K562 (cell line): ENCODE data around the gene NTSR1. TPM values are rescaled to one million over a fixed set of nuclear protein-coding genes. Genes with fewer than 3 reads are reported as not detected.
A peak's percentile ranks its signal among the peaks of the same experiment; 100 is the strongest.

Experiments
- BCOR ChIP-seq: fragments of 450-650 bp; IDR thresholded peaks from 2 replicates; pipeline ENCODE4 v1.6.1; 2016
- DPF2 ChIP-seq: fragments of 450-650 bp; IDR thresholded peaks from 2 replicates; pipeline ENCODE4 v1.6.1; 2016
- FOXO4 ChIP-seq: fragments of 450-650 bp; formaldehyde crosslinking; IDR thresholded peaks from 2 replicates; pipeline ENCODE4 v1.4.0; 2020; ENCODE audit warnings: mild to moderate bottlenecking, moderate library complexity
- JUN ChIP-seq, 2 experiments: sonication (generic) in 1 of 2; formaldehyde crosslinking in 1 of 2; IDR thresholded peaks; 2 replicates each; pipeline versions ENCODE4 v1.6.1 to v1.8.0; 2012 to 2022; ENCODE audit warnings: borderline replicate concordance in 2 of 2, mild to moderate bottlenecking in 2 of 2, improper control_type of control experiment in 1 of 2, low read depth in 1 of 2, low read length in 1 of 2, missing genetic modification reagents in 1 of 2
- KLF10 ChIP-seq: fragments of 250-450 bp; sonication (Bioruptor Pico); IDR thresholded peaks from 2 replicates; pipeline ENCODE4 v1.6.1; 2021; ENCODE audit warnings: matching md5 sums
- RBFOX2 ChIP-seq: fragments of 200-400 bp; formaldehyde crosslinking; IDR thresholded peaks from 2 replicates; pipeline ENCODE4 v1.6.1; 2017; ENCODE audit warnings: low read depth, mild to moderate bottlenecking, low read length, moderate library complexity
- RBM14 ChIP-seq: fragments of 200-400 bp; formaldehyde crosslinking; IDR thresholded peaks from 2 replicates; pipeline ENCODE4 v1.6.1; 2018; ENCODE audit warnings: low read depth, mild to moderate bottlenecking, low read length, moderate library complexity, borderline replicate concordance; ENCODE audit not compliant: insufficient read depth
- RREB1 ChIP-seq: fragments of 250-450 bp; sonication (Bioruptor Pico); IDR thresholded peaks from 2 replicates; pipeline ENCODE4 v1.4.0; 2020
- SP2 ChIP-seq: IDR thresholded peaks from 2 replicates; pipeline ENCODE4 v1.6.1; 2011; ENCODE audit warnings: mild to moderate bottlenecking, low read depth, low read length, moderate library complexity; ENCODE audit not compliant: poor library complexity, severe bottlenecking; ENCODE audit errors: extremely low read depth
- TAL1 ChIP-seq: fragments of 450-650 bp; IDR thresholded peaks from 2 replicates; pipeline ENCODE4 v1.6.1; 2016; ENCODE audit warnings: mild to moderate bottlenecking
- TEAD1 ChIP-seq, 2 experiments: fragments of 450-650 bp in 1 of 2; sonication (generic) in 1 of 2; formaldehyde crosslinking; IDR thresholded peaks; 2 replicates each; pipeline versions ENCODE4 v1.4.0 to v1.8.0; 2020 to 2022; ENCODE audit warnings: mild to moderate bottlenecking in 2 of 2, missing genetic modification reagents in 1 of 2
- ZBTB17 ChIP-seq: fragments of 450-650 bp; formaldehyde crosslinking; IDR thresholded peaks from 2 replicates; pipeline ENCODE4 v1.4.0; 2020; ENCODE audit warnings: mild to moderate bottlenecking
- ZNF23 ChIP-seq: fragments of 250-450 bp; sonication (Bioruptor Pico); IDR thresholded peaks from 2 replicates; pipeline ENCODE4 v1.4.0; 2020; ENCODE audit warnings: mild to moderate bottlenecking
- ZNF239 ChIP-seq: fragments of 250-450 bp; sonication (Bioruptor Pico); IDR thresholded peaks from 2 replicates; pipeline ENCODE4 v1.4.0; 2020; ENCODE audit warnings: mild to moderate bottlenecking
- ZNF280A ChIP-seq: fragments of 450-650 bp; IDR thresholded peaks from 2 replicates; pipeline ENCODE4 v1.6.1; 2018; ENCODE audit warnings: mild to moderate bottlenecking, low read depth; ENCODE audit not compliant: partially characterized antibody
- ZNF507 ChIP-seq: conservative IDR thresholded peaks from 2 replicates; pipeline ENCODE4 v1.6.1; 2017; ENCODE audit warnings: missing genetic modification characterization, missing compliant biosample characterization
- ZNF561 ChIP-seq: fragments of 450-650 bp; formaldehyde crosslinking; conservative IDR thresholded peaks from 2 replicates; pipeline ENCODE4 v1.4.0; 2020; ENCODE audit warnings: mild to moderate bottlenecking, moderate library complexity
- polyA plus RNA-seq, 8 experiments: library from polyadenylated mRNA; depleted of rRNA in 4 of 8; stranded (reverse) in 5 of 8; unstranded in 3 of 8; fragments of >200 nt; fragmentation: Nextera tagmentation in 2 of 8; fragmentation: Illumina TruSeq in 1 of 8; extraction: Ambion mirVana in 2 of 8; extraction: Trizol in 1 of 8; gene quantifications; 2 replicates each; pipeline versions ENCODE4 v1.2.1 to v1.2.3, GENCODE V29; 2011 to 2014; ENCODE audit warnings: inconsistent platforms in 1 of 8, missing spikeins in 1 of 8
- total RNA-seq, 7 experiments: library from RNA; depleted of rRNA in 6 of 7; stranded (reverse); fragments of >200 nt in 6 of 7; fragmentation: Illumina TruSeq in 2 of 7; extraction: Trizol in 2 of 7; gene quantifications; 2 replicates each; pipeline versions ENCODE4 v1.2.1 to v1.2.3, GENCODE V29; 2011 to 2021; ENCODE audit warnings: low replicate concordance in 1 of 7
- TF ChIP-seq, protein P1 (sequence below): fragments of 250-450 bp; sonication (Bioruptor Pico); IDR thresholded peaks from 2 replicates; pipeline ENCODE4 v1.9.0; 2021; ENCODE audit warnings: mild to moderate bottlenecking

NTSR1 gene
- total and polyA plus RNA-seq, 9 of the 15 experiments (the other 6 are each of a cell fraction or from before 2014, with no cell fraction given): 0.04 to 0.40 (median 0.13) TPM; not detected in 3

DNA sequence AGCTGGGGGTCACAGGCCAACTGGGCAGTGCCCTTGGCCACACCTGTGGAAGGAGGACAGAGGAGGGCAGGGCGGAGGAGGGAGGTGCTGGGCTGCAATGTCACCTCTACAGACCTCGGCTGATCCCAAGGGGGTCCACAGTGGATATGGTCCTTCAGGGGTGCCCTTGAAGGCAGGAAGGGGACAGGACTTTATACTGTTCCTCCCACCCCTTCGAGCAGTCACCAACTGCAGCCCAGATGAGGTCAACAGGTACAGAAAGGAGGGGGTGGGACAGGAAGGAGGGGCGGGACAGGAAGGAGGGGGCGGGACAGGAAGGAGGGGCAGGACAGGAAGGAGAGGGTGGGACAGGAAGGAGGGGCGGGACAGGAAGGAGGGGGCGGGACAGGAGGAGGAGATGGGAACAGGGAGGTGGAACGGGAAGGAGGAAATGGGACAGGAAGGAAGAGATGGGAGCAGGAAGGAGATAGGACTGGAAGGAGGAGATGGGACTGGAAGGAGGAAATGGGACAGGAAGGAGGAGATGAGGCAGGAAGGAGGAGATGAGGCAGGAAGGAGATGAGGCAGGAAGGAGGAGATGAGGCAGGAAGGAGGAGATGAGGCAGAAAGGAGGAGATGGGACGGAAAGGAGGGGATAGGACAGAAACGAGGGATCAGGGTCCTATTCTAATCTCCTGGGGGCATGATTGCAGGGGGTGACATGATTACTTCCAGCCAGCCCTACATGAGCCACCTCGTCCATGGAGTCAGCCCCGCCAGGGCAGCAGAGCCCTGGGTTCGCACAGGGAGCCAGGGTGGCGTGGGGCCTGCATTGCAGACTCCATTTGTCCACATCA lies 68.3 kb downstream of the NTSR1 start (continued):
- TF ChIP-seq RREB1 (CRISPR knock-in tag) (no peak), RBFOX2 (no peak; the same call in 1 of the 2 replicates), ZBTB17 (CRISPR knock-in tag) (no peak), ZNF507 (tag) (no peak), BCOR (0 out of 2 replicates have a peak, but pooled peaks have one; percentile 4), DPF2 (peak; percentile 75), ZNF561 (no peak), TEAD1 (CRISPR knock-in tag; IDR thresholded peaks at IDR 0.05) (no peak), JUN (IDR thresholded peaks at IDR 0.05; ENCODE audit: borderline replicate concordance, low read depth, low read length) (no peak), JUN (CRISPR knock-in tag; IDR thresholded peaks at IDR 0.05; ENCODE audit: borderline replicate concordance) (no peak), RBM14 (no peak), TAL1 (peak; percentile 17; the same call in 1 of the 2 replicates), ZNF23 (no peak), SP2 (no peak), KLF10 (CRISPR knock-in tag) (no peak), ZNF280A (peak; percentile 40), FOXO4 (CRISPR knock-in tag) (no peak), ZNF239 (CRISPR knock-in tag) (no peak)
- TF ChIP-seq, protein P1, sequence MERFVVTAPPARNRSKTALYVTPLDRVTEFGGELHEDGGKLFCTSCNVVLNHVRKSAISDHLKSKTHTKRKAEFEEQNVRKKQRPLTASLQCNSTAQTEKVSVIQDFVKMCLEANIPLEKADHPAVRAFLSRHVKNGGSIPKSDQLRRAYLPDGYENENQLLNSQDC: no peak
